ENCODE measurements around the gene ASB3.
"Not testable (repeated sequence)": the region's sequence is repeated elsewhere in the genome, so short reads cannot be mapped to it uniquely, and the experiment has no call there.

ASB3 gene

DNA sequence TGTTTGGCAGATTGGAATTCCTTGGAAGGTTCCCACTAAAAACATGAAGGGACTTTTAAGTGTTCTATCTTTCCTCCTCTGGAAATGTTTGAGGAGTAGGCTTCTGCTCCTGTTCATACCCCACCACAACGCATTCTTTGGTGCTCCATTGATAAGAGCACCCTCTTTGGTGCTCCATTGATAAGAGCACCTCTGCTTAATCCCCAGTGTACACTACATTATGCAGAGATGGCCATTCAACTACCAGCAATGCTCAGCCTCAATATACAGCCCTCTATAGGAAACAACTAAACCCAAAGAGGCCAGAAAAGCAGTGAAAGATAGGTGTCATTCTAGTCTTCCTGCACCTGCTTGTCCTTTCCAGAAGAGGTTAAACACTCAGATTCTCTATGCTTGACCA is 21.0 kb downstream of the ASB3 start:
- Histone ChIP-seq H3K27me3 (ENCODE audit: control insufficient read depth in 1 of 2, insufficient read depth in 1 of 2, low read length in 2 of 2) (no peaks in the 10 kb centered on the region), H2BK15ac (ENCODE audit: low read depth, poor library complexity, severe bottlenecking) (no peak overlapping the region), H3K79me1 (replicated peaks; ENCODE audit: low read length, poor library complexity, severe bottlenecking) (peaks cover 21% of the 10 kb centered on the region), H2BK12ac (ENCODE audit: low read length in 2 of 2) (no peak overlapping the region), H2BK120ac (ENCODE audit: low read depth, low read length) (no peak overlapping the region), H3K36me3 (ENCODE audit: control insufficient read depth in 1 of 2, insufficient read depth in 2 of 2, low read depth in 1 of 2, low read length in 2 of 2) (peaks cover 5 to 32% of the 10 kb centered on the region in 2 experiments), H3K23ac (ENCODE audit: low read length in 2 of 2) (no peak overlapping the region), H2AK5ac (ENCODE audit: low read length, severe bottlenecking) (no peak overlapping the region), H4K91ac (ENCODE audit: low read length) (no peak overlapping the region), H3K14ac (ENCODE audit: low read length in 2 of 2) (no peak overlapping the region), H2AFZ (ENCODE audit: low read depth, low read length) (no peak overlapping the region), H3K4me1 (ENCODE audit: control insufficient read depth, insufficient read depth, low read depth, low read length) (no peaks in the 10 kb centered on the region), H3K4me3 (ENCODE audit: insufficient read depth in 1 of 2, low read depth in 1 of 2, low read length in 2 of 2) (no peak overlapping the region), H3K9ac (ENCODE audit: low read length) (no peak overlapping the region), H3K18ac (ENCODE audit: low read depth in 1 of 2, low read length in 2 of 2) (no peak overlapping the region), H3K27ac (ENCODE audit: low read length, poor library complexity, severe bottlenecking) (no peak overlapping the region), H3K4ac (ENCODE audit: low read depth in 1 of 2, low read length in 2 of 2) (no peak overlapping the region), H2BK5ac (ENCODE audit: low read depth, low read length, poor library complexity, severe bottlenecking) (no peak overlapping the region), H4K8ac (ENCODE audit: low read length) (no peak overlapping the region), H3K9me3 (ENCODE audit: control insufficient read depth, low read length) (no peaks in the 10 kb centered on the region), H3K4me2 (ENCODE audit: low read length, poor library complexity, severe bottlenecking) (no peak overlapping the region)
- whole genome bisulfite sequencing: 100% methylated on average over 1 of the region's 1 CpG
- DNase-seq: no peak

DNA sequence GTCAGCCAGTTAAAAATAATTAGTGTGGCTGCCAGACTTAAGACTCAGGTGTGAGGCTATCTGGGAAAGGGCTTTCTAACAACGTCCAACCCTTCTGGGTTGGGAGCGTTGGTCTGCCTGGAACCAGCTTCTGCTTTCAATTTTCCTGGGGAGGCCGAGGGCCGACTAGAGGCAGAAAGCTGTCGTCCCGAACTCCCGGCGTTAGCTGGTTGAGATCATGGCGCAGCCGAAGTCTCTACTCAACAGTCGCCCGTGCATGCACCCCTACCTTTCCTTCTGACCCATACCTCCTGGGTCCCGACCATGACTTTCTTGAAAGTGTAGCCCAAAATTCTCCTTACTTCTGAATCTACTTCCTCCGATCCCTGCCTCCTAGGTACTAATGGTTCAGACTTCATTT is 29.5 kb downstream of the ASB3 start:
- not testable (repeated sequence) for H3K23ac ChIP-seq (ENCODE audit: low read length in 2 of 2); H3K27me3 ChIP-seq (ENCODE audit: control insufficient read depth in 1 of 2, insufficient read depth in 1 of 2, low read length in 2 of 2); DNase-seq; H3K9me3 ChIP-seq (ENCODE audit: control insufficient read depth, low read length); H3K18ac ChIP-seq (ENCODE audit: low read depth in 1 of 2, low read length in 2 of 2); H2AFZ ChIP-seq (ENCODE audit: low read depth, low read length); H3K14ac ChIP-seq (ENCODE audit: low read length in 2 of 2); H2BK12ac ChIP-seq (ENCODE audit: low read length in 2 of 2); H2BK120ac ChIP-seq (ENCODE audit: low read depth, low read length); H2BK15ac ChIP-seq (ENCODE audit: low read depth, poor library complexity, severe bottlenecking); H3K27ac ChIP-seq (ENCODE audit: low read length, poor library complexity, severe bottlenecking); H4K8ac ChIP-seq (ENCODE audit: low read length); H3K4me2 ChIP-seq (ENCODE audit: low read length, poor library complexity, severe bottlenecking); H2BK5ac ChIP-seq (ENCODE audit: low read depth, low read length, poor library complexity, severe bottlenecking); H4K91ac ChIP-seq (ENCODE audit: low read length); H3K9ac ChIP-seq (ENCODE audit: low read length); H3K4me1 ChIP-seq (ENCODE audit: control insufficient read depth, insufficient read depth, low read depth, low read length); H2AK5ac ChIP-seq (ENCODE audit: low read length, severe bottlenecking); H3K4me3 ChIP-seq (ENCODE audit: insufficient read depth in 1 of 2, low read depth in 1 of 2, low read length in 2 of 2); H3K4ac ChIP-seq (ENCODE audit: low read depth in 1 of 2, low read length in 2 of 2)
- Histone ChIP-seq H3K79me1 (replicated peaks; ENCODE audit: low read length, poor library complexity, severe bottlenecking) (peaks cover 19% of the 10 kb centered on the region), H3K36me3 (ENCODE audit: control insufficient read depth in 1 of 2, insufficient read depth in 2 of 2, low read depth in 1 of 2, low read length in 2 of 2) (peaks cover 12 to 28% of the 10 kb centered on the region in 2 experiments)
- WGBS: 95% methylated on average over 14 of the region's 14 CpGs

DNA sequence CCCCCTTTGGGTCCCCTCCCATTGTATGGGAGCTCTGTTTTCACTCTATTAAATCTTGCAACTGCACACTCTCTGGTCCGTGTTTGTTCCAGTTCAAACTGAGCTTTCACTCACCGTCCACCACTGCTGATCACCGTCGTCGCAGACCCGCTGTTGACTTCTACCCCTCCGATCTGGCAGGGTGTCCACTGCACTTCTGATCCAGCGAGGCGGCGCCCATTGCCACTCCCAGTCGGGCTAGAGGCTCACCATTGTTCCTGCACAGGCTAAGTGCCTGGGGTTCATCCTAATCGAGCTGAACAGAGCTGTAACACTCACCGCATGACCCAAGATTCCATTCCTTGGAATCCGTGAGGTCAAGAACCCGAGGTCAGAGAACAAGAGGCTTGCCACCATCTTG is 30.1 kb downstream of the ASB3 start:
- Histone ChIP-seq H3K36me3 (ENCODE audit: control insufficient read depth in 1 of 2, insufficient read depth in 2 of 2, low read depth in 1 of 2, low read length in 2 of 2) (peaks cover 12 to 22% of the 10 kb centered on the region in 2 experiments), H3K4me1 (ENCODE audit: control insufficient read depth, insufficient read depth, low read depth, low read length) (peaks cover 3% of the 10 kb centered on the region), H2BK120ac (ENCODE audit: low read depth, low read length) (no peak overlapping the region), H3K27me3 (ENCODE audit: control insufficient read depth in 1 of 2, insufficient read depth in 1 of 2, low read length in 2 of 2) (no peaks in the 10 kb centered on the region), H3K23ac (ENCODE audit: low read length in 2 of 2) (no peak overlapping the region), H4K8ac (ENCODE audit: low read length) (no peak overlapping the region), H2AK5ac (ENCODE audit: low read length, severe bottlenecking) (no peak overlapping the region), H2BK12ac (ENCODE audit: low read length in 2 of 2) (no peak overlapping the region), H3K4me3 (ENCODE audit: insufficient read depth in 1 of 2, low read depth in 1 of 2, low read length in 2 of 2) (no peak overlapping the region), H3K4me2 (ENCODE audit: low read length, poor library complexity, severe bottlenecking) (no peak overlapping the region), H3K79me1 (replicated peaks; ENCODE audit: low read length, poor library complexity, severe bottlenecking) (peaks cover 20% of the 10 kb centered on the region), H3K9me3 (ENCODE audit: control insufficient read depth, low read length) (no peaks in the 10 kb centered on the region), H2AFZ (ENCODE audit: low read depth, low read length) (no peak overlapping the region), H4K91ac (ENCODE audit: low read length) (no peak overlapping the region), H2BK5ac (ENCODE audit: low read depth, low read length, poor library complexity, severe bottlenecking) (no peak overlapping the region), H3K14ac (ENCODE audit: low read length in 2 of 2) (no peak overlapping the region), H3K9ac (ENCODE audit: low read length) (no peak overlapping the region), H3K4ac (ENCODE audit: low read depth in 1 of 2, low read length in 2 of 2) (no peak overlapping the region), H3K27ac (ENCODE audit: low read length, poor library complexity, severe bottlenecking) (no peak overlapping the region), H3K18ac (ENCODE audit: low read depth in 1 of 2, low read length in 2 of 2) (no peak overlapping the region), H2BK15ac (ENCODE audit: low read depth, poor library complexity, severe bottlenecking) (no peak overlapping the region)
- 96% methylated on average over 15 of the region's 15 CpGs for WGBS
- no peak for DNase-seq

DNA sequence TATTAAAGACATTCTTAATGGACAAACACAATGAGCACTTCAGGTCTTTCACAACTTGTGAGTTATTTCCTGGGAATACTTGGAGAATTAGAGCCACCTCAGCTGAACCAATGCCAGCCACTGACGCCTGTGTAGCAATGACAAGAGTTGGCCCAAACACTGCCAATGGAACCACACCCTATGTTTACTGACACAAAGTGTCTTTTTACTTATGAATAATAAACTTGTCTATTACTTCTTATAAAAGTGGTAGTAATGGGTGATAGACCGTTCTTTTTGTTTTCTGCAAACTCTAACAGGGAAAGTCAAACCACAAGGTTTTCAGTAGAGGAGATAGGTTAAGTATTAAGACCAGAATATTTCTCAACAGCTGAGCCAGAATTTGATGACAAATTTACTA is 31.6 kb downstream of the ASB3 start:
- no CpG with 5 or more reads among the region's 2 CpGs for WGBS
- Histone ChIP-seq H2BK15ac (ENCODE audit: low read depth, poor library complexity, severe bottlenecking) (no peak overlapping the region), H2AK5ac (ENCODE audit: low read length, severe bottlenecking) (no peak overlapping the region)

More for the DNA sequence above, 31.6 kb downstream of the ASB3 start:
- Histone ChIP-seq H3K9me3 (ENCODE audit: control insufficient read depth, low read length) (no peaks in the 10 kb centered on the region), H3K27me3 (ENCODE audit: control insufficient read depth in 1 of 2, insufficient read depth in 1 of 2, low read length in 2 of 2) (no peaks in the 10 kb centered on the region), H3K14ac (ENCODE audit: low read length in 2 of 2) (no peak overlapping the region), H3K36me3 (ENCODE audit: control insufficient read depth in 1 of 2, insufficient read depth in 2 of 2, low read depth in 1 of 2, low read length in 2 of 2) (peaks cover 12 to 14% of the 10 kb centered on the region in 2 experiments), H3K9ac (ENCODE audit: low read length) (no peak overlapping the region), H3K4ac (ENCODE audit: low read depth in 1 of 2, low read length in 2 of 2) (no peak overlapping the region), H3K4me2 (ENCODE audit: low read length, poor library complexity, severe bottlenecking) (no peak overlapping the region), H3K27ac (ENCODE audit: low read length, poor library complexity, severe bottlenecking) (no peak overlapping the region), H2BK12ac (ENCODE audit: low read length in 2 of 2) (no peak overlapping the region), H3K4me1 (ENCODE audit: control insufficient read depth, insufficient read depth, low read depth, low read length) (peaks cover 3% of the 10 kb centered on the region), H4K8ac (ENCODE audit: low read length) (no peak overlapping the region), H3K4me3 (ENCODE audit: insufficient read depth in 1 of 2, low read depth in 1 of 2, low read length in 2 of 2) (no peak overlapping the region), H3K18ac (ENCODE audit: low read depth in 1 of 2, low read length in 2 of 2) (no peak overlapping the region), H2BK5ac (ENCODE audit: low read depth, low read length, poor library complexity, severe bottlenecking) (no peak overlapping the region), H4K91ac (ENCODE audit: low read length) (no peak overlapping the region), H2BK120ac (ENCODE audit: low read depth, low read length) (no peak overlapping the region), H2AFZ (ENCODE audit: low read depth, low read length) (no peak overlapping the region), H3K79me1 (replicated peaks; ENCODE audit: low read length, poor library complexity, severe bottlenecking) (peaks cover 15% of the 10 kb centered on the region), H3K23ac (ENCODE audit: low read length in 2 of 2) (no peak overlapping the region)
- DNase-seq: no peak
